HepG2 (cell line): Measurements from ENCODE around the gene FAM53B. TPM values are rescaled to one million over a fixed set of nuclear protein-coding genes. Genes with fewer than 3 reads are reported as not detected.

Experiments
- ATAC-seq: fragments of 200-7000 bp; cut with Tn5 transposase; 3 replicates; pipeline ENCODE4 v1.9.1; 2020; ENCODE audit warnings: mild to moderate bottlenecking, moderate library complexity
- BruUV-seq: library from RNA; stranded (reverse); fragments of 400-500 nt; replicated peaks from 2 replicates; lab custom pipeline; 2021; lab: Mats Ljungman, UMichigan
- CTCF ChIA-PET: fragments of 300-600 bp; formaldehyde crosslinking; extraction: SDS; loops from one replicate; lab custom pipeline; 2021; ENCODE audit warnings: low total read pairs, inconsistent platforms, low intra/inter-chr PET ratio; lab: Yijun Ruan, JAX
- POLR2A ChIA-PET: fragments of 350-600 bp; sonication (Branson Sonifier 250); formaldehyde crosslinking; loops from one replicate; lab custom pipeline; 2020; ENCODE audit warnings: antibody characterized with exemption, inconsistent platforms; lab: Yijun Ruan, JAX
- DNase-seq: peaks from one replicate; pipeline ENCODE4 v3.0.0-alpha.2; 2015; ENCODE audit warnings: low spot score
- FAIRE-seq: peaks from 3 replicates; lab custom pipeline; 2011; peaks lifted over from hg19 to GRCh38; lab: Jason Lieb, UNC
- H2AFZ ChIP-seq: one replicate; pipeline ENCODE4 v1.6.1; 2011; ENCODE audit warnings: low read length, inconsistent platforms
- H3K27ac ChIP-seq: fragments of 300-600 bp; 3 replicates; pipeline ENCODE4 v1.8.0; 2011; ENCODE audit warnings: mixed run types, mild to moderate bottlenecking, mixed read lengths, low read length, inconsistent platforms; ENCODE audit not compliant: insufficient read depth; ENCODE audit errors: extremely low read length
- H3K27me3 ChIP-seq, 2 experiments: fragments of 200-600 bp in 1 of 2; 2 replicates in 1 of 2; 3 replicates in 1 of 2; pipeline versions ENCODE4 v1.6.0 to v1.8.0; 2011; ENCODE audit warnings: low read length in 2 of 2, mild to moderate bottlenecking in 2 of 2, moderate library complexity in 2 of 2, inconsistent platforms in 1 of 2; ENCODE audit not compliant: insufficient read depth in 2 of 2, control insufficient read depth in 1 of 2
- H3K36me3 ChIP-seq, 2 experiments: fragments of 200-600 bp in 1 of 2; replicated peaks in 1 of 2; 2 replicates in 1 of 2; 3 replicates in 1 of 2; pipeline versions ENCODE4 v1.5.1 to v1.8.0; 2011; ENCODE audit warnings: low read length in 2 of 2, inconsistent platforms in 1 of 2; ENCODE audit not compliant: insufficient read depth in 2 of 2, control insufficient read depth in 1 of 2
- H3K4me1 ChIP-seq: 2 replicates; pipeline ENCODE4 v1.5.1; 2012; ENCODE audit warnings: low read length, inconsistent platforms; ENCODE audit not compliant: insufficient read depth
- H3K4me2 ChIP-seq: 2 replicates; pipeline ENCODE4 v1.6.0; 2011; ENCODE audit warnings: low read depth, low read length, inconsistent platforms
- H3K4me3 ChIP-seq, 3 experiments: fragments of 200-600 bp in 1 of 3; sonication (generic), shearing (Covaris generic) in 1 of 3; replicated peaks in 1 of 3; 2 replicates each; pipeline ENCODE4 v1.5.1; 2011 to 2016; ENCODE audit warnings: low read length in 3 of 3, inconsistent platforms in 2 of 3, low read depth in 2 of 3, mild to moderate bottlenecking in 2 of 3, control low read depth in 1 of 3, mixed read lengths in 1 of 3; ENCODE audit not compliant: insufficient read depth in 1 of 3
- H3K79me2 ChIP-seq: one replicate; pipeline ENCODE4 v1.6.1; 2011; ENCODE audit warnings: low read length, inconsistent platforms; ENCODE audit not compliant: insufficient read depth
- H3K9ac ChIP-seq: 2 replicates; pipeline ENCODE4 v1.6.0; 2011; ENCODE audit warnings: mild to moderate bottlenecking, low read depth, low read length, inconsistent platforms; ENCODE audit not compliant: insufficient read depth
- H3K9me3 ChIP-seq: 2 replicates; pipeline ENCODE4 v1.5.1; 2012; ENCODE audit warnings: mild to moderate bottlenecking, low read length
- H4K20me1 ChIP-seq: 2 replicates; pipeline ENCODE4 v1.6.0; 2011; ENCODE audit warnings: inconsistent platforms, mild to moderate bottlenecking, low read length, moderate library complexity; ENCODE audit not compliant: insufficient read depth
- NKX3-1 ChIP-seq: sonication (generic); formaldehyde crosslinking; IDR thresholded peaks from 2 replicates; pipeline ENCODE4 v1.5.0; 2020; ENCODE audit warnings: missing genetic modification reagents
- SP4 ChIP-seq: sonication (generic); formaldehyde crosslinking; IDR thresholded peaks from 2 replicates; pipeline ENCODE4 v1.8.1; 2023; ENCODE audit warnings: mild to moderate bottlenecking, missing genetic modification reagents
- ZBTB33 ChIP-seq: sonication (generic); formaldehyde crosslinking; IDR thresholded peaks from 2 replicates; pipeline ENCODE4 v1.4.0; 2020; ENCODE audit warnings: missing genetic modification reagents
- ZBTB38 ChIP-seq: sonication (generic); formaldehyde crosslinking; IDR thresholded peaks from 2 replicates; pipeline ENCODE4 v1.5.1; 2020; ENCODE audit warnings: mild to moderate bottlenecking, missing genetic modification reagents
- ZBTB7A ChIP-seq: sonication (generic); formaldehyde crosslinking; IDR thresholded peaks from 2 replicates; pipeline ENCODE4 v1.8.0; 2022; ENCODE audit warnings: mild to moderate bottlenecking, missing genetic modification reagents
- WGBS: methylation state at CpG from one replicate; pipeline ENCODE4 v1.1.6; 2017; ENCODE audit warnings: low lambda C conversion rate; 5-methylcytosine and 5-hydroxymethylcytosine counted together
- in situ Hi-C: cut with HindIII; loops from 2 replicates; pipeline ENCODE4 v1.10.0; 2017; ENCODE audit warnings: low pct_unique_long_range_greater_than_20kb; ENCODE audit not compliant: extremely low pct_ligation_motif_present
- intact Hi-C: fragments of 100-400 bp; cut with micrococcal nuclease; formaldehyde crosslinking; loops from one replicate; pipeline ENCODE4 v1.10.0; 2022; ENCODE audit not compliant: unreplicated experiment
- polyA plus RNA-seq, 8 experiments: library from polyadenylated mRNA; depleted of rRNA in 3 of 8; stranded (reverse) in 7 of 8; unstranded in 1 of 8; fragments of >200 nt; fragmentation: Illumina TruSeq in 4 of 8; extraction: Trizol in 4 of 8; gene quantifications; 2 replicates each; pipeline versions ENCODE4 v1.2.1 to v1.2.3, GENCODE V29; 2011 to 2016; ENCODE audit warnings: low read depth in 4 of 8, missing spikeins in 1 of 8, mixed read lengths in 1 of 8; ENCODE audit not compliant: insufficient read depth in 1 of 8
- total RNA-seq, 5 experiments: library from RNA; depleted of rRNA; stranded (reverse); fragments of >200 nt; fragmentation: Illumina TruSeq; extraction: Trizol; gene quantifications; 2 replicates each; pipeline ENCODE4 v1.2.3, GENCODE V29; 2016; ENCODE audit warnings: low read depth in 1 of 5

Gene FAM53B
- total and polyA plus RNA-seq, 2 of the 13 experiments (the other 11 are each of a cell fraction or from before 2014, with no cell fraction given), result 6.4 to 19.3 TPM

GRCh38 chr10:124792998-124793352 is 48.8 kb upstream of the FAM53B start:
- no peaks in the 10 kb centered on the region; a peak in 2 of 5 replicates for H3K27me3 ChIP-seq
- peaks cover 0 to 3% of the 10 kb centered on the region in 2 experiments; a peak in 1 of 5 replicates for H3K36me3 ChIP-seq
- TF ChIP-seq ZBTB33 (CRISPR knock-in tag) (peak; percentile 35; the same call in 1 of the 2 replicates), ZBTB7A (CRISPR knock-in tag) (no peak), SP4 (0 out of 2 replicates have a peak, but pooled peaks have one; percentile 22), ZBTB38 (CRISPR knock-in tag) (peak; percentile 34; the same call in 1 of the 2 replicates), NKX3-1 (CRISPR knock-in tag) (no peak)
- no peak overlapping the region for H2AFZ ChIP-seq
- no TSS peak for BruUV-seq
- ChIA-PET POLR2A (interaction anchor here (0.8 to 3.1 kb wide), 2 partner anchors 8 to 51 kb away, joined by 3 to 53 read pairs; partner anchors contain the start of gene ABRAXAS2), CTCF (no interaction called here)
- H3K79me2 ChIP-seq, result peaks cover 12% of the 10 kb centered on the region
- WGBS, result 80% methylated on average over 11 of the region's 11 CpGs
- H3K4me3 ChIP-seq, result peak overlapping the region in 2 of 3 experiments; percentile 84 to 88; a peak in 2 of 6 replicates
- no peak overlapping the region for H3K9ac ChIP-seq
- no peaks in the 10 kb centered on the region for H4K20me1 ChIP-seq
- ATAC-seq (no peak), FAIRE-seq (no peak), DNase-seq (no peak)
- H3K4me1 ChIP-seq, result peaks cover 28% of the 10 kb centered on the region
- intact Hi-C loops (loop anchor here (5.0 to 10.0 kb wide), 2 partner anchors 51 to 122 kb away; partner anchors contain the start of gene FAM53B), in situ Hi-C loops (no loop called here)
- peak overlapping the region; percentile 93; the same call in 1 of the 2 replicates for H3K4me2 ChIP-seq
- H3K27ac ChIP-seq, result no peak overlapping the region
- H3K9me3 ChIP-seq, result no peaks in the 10 kb centered on the region
